H1 (cell line): Measurements from ENCODE around the gene POLR3GL. TPM values are rescaled to one million over a fixed set of nuclear protein-coding genes. Genes with fewer than 3 reads are reported as not detected.

Experiments used
- CBX5 ChIP-seq: fragments of 300-800, 300-1000 bp; sonication (generic); IDR thresholded peaks from 2 replicates; pipeline ENCODE4 v1.7.1; 2016; ENCODE audit warnings: antibody characterized with exemption, low read length, low read depth
- CREB1 ChIP-seq: IDR thresholded peaks from 2 replicates; pipeline ENCODE4 v1.6.1; 2012; ENCODE audit warnings: inconsistent platforms
- EP300 ChIP-seq, 2 experiments: IDR thresholded peaks; 1 replicate in 1 of 2; 2 replicates in 1 of 2; pipeline ENCODE4 v1.6.1; 2011 to 2012; ENCODE audit warnings: low read depth in 2 of 2, low read length in 2 of 2, mild to moderate bottlenecking in 2 of 2, borderline replicate concordance in 1 of 2, inconsistent platforms in 1 of 2, moderate library complexity in 1 of 2
- NRF1 ChIP-seq: IDR thresholded peaks from 2 replicates; pipeline ENCODE4 v1.6.1; 2011; ENCODE audit warnings: mild to moderate bottlenecking, low read depth, low read length, improper control_type of control experiment
- PHF8 ChIP-seq: fragments of 200-600 bp; sonication (generic); conservative IDR thresholded peaks from 2 replicates; pipeline ENCODE4 v1.7.1; 2012; ENCODE audit warnings: low read depth, mild to moderate bottlenecking, inconsistent platforms, low read length, moderate library complexity
- TEAD4 ChIP-seq: IDR thresholded peaks from 2 replicates; pipeline ENCODE4 v1.6.1; 2012; ENCODE audit warnings: low read depth, low read length, inconsistent platforms, mixed read lengths
- polyA plus RNA-seq, 7 experiments: library from polyadenylated mRNA; depleted of rRNA in 3 of 7; stranded (reverse) in 5 of 7; unstranded in 2 of 7; fragments of >200 nt in 5 of 7; fragments of 200-250 nt in 2 of 7; gene quantifications; 1 replicate in 5 of 7; 2 replicates in 1 of 7; 4 replicates in 1 of 7; pipeline versions ENCODE4 v1.2.1 to v1.2.3, GENCODE V29; 2011 to 2013; ENCODE audit warnings: missing spikeins in 2 of 7, mixed read lengths in 2 of 7
- total RNA-seq: library from RNA; stranded (reverse); fragmentation: NEBNext Ultra II Directional; extraction: Animal tissue kit (Norgen Biotek cat#: 25700); gene quantifications from 2 replicates; pipeline ENCODE4 v1.2.1, GENCODE V29; 2021

Gene POLR3GL
- total and polyA plus RNA-seq, 2 of the 8 experiments (the other 6 are each of a cell fraction or from before 2014, with no cell fraction given) = 3.1 to 3.9 TPM

DNA sequence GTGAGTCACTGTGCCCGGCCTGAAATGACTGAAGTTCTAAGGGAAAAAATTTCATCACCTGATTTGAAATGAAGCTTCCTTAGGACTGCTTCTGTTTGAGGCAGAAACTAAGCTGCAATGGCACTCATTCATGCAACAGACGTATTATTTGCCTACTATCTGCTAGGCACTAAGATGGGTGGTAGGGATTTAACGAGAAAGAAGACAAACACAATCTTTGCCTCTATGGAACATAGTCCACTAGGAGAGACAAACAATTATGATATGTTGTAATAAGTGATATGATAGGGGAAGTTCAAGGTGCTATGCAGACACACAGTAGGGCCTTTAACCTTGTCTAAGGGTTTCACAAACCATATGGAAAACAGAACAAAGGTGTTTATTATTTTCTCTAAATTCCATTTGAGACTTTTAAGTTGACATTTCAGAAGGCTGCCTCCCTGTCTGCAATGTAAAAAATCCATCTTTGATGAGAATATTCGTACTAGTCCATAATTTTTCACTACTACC, 18.0 kb upstream of the POLR3GL start (continued):
- TF ChIP-seq CBX5 (no peak), NRF1 (no peak), EP300 (IDR thresholded peaks at IDR 0.05; ENCODE audit: borderline replicate concordance in 1 of 2, low read depth in 2 of 2, low read length in 2 of 2) (no peak), TEAD4 (no peak), CREB1 (no peak), PHF8 (no peak)
